ENCODE results near the gene GLRX5.

DNA sequence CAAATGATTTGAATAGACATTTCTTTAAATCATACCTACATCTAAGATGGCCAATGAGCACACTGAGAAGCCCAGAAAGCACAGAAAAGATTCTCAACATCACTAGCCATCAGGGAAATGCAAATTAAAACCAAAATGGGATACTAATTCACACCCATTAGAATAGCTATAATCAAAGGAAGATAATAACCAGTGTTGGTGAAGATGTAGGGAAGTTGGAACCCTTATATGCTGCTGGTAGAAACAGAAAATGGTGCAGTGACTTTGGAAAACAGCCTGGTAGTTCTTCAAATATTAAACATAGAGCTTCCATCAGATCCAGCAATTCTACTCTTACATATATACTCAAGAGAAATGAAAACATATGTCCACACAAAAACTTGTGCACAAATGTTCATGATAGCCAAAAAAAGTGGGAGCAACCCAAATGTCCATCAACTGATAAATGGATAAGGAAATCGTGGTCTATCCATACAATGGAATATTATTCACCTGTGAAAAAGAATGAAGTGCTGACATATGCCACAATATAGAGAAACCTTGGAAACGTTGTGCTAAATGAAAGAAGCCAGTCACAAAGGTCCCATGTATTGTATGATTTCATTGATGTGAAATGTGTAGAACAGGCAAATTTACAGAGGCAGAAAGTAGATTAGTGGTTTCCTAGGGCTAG is 42.8 kb upstream of the GLRX5 start:
- TF ChIP-seq POLR2A (IDR thresholded peaks at IDR 0.05) (no peak), EP300 (IDR thresholded peaks at IDR 0.05) (no peak)
- TF ChIP-seq, protein P1, sequence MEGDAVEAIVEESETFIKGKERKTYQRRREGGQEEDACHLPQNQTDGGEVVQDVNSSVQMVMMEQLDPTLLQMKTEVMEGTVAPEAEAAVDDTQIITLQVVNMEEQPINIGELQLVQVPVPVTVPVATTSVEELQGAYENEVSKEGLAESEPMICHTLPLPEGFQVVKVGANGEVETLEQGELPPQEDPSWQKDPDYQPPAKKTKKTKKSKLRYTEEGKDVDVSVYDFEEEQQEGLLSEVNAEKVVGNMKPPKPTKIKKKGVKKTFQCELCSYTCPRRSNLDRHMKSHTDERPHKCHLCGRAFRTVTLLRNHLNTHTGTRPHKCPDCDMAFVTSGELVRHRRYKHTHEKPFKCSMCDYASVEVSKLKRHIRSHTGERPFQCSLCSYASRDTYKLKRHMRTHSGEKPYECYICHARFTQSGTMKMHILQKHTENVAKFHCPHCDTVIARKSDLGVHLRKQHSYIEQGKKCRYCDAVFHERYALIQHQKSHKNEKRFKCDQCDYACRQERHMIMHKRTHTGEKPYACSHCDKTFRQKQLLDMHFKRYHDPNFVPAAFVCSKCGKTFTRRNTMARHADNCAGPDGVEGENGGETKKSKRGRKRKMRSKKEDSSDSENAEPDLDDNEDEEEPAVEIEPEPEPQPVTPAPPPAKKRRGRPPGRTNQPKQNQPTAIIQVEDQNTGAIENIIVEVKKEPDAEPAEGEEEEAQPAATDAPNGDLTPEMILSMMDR (IDR thresholded peaks at IDR 0.05) = no peak
